Right lobe of liver (tissue), 6 donors: ENCODE results near the gene CENPM. TPM values are rescaled to one million over a fixed set of nuclear protein-coding genes. Genes with fewer than 3 reads are reported as not detected.
A peak's percentile ranks its signal among the peaks of the same experiment; 100 is the strongest.

Experiments used
- ATAC-seq, 4 donors: fragments of 200-7000 bp; cut with Tn5 transposase; one replicate each; pipeline ENCODE4 v1.9.1; 2020; ENCODE audit warnings: mild to moderate bottlenecking in 4 of 4, moderate library complexity in 4 of 4
- DNase-seq, 3 donors: peaks; one replicate each; pipeline ENCODE4 v3.0.0-alpha.2; 2020
- H3K27ac ChIP-seq, 3 donors: fragments of 200-600 bp; one replicate each; pipeline ENCODE4 v1.8.0; 2022
- H3K27me3 ChIP-seq, 2 donors: fragments of 200-600 bp; one replicate each; pipeline ENCODE4 v1.8.0; 2022
- H3K36me3 ChIP-seq, 4 donors: fragments of 200-600 bp; sonication (generic) in 1 of 4; one replicate each; pipeline versions ENCODE4 v1.5.1 to v1.8.0; 2017 to 2022; ENCODE audit warnings: control low read depth in 1 of 4
- H3K4me1 ChIP-seq, 4 donors: fragments of 200-600 bp; sonication (generic) in 1 of 4; one replicate each; pipeline versions ENCODE4 v1.5.1 to v1.8.0; 2017 to 2022; ENCODE audit warnings: control low read depth in 1 of 4
- H3K4me3 ChIP-seq, 3 donors: fragments of 200-600 bp; one replicate each; pipeline ENCODE4 v1.8.0; 2022
- H3K9me3 ChIP-seq, 4 donors: fragments of 200-600 bp; sonication (generic) in 1 of 4; one replicate each; pipeline versions ENCODE4 v1.5.1 to v1.8.0; 2017 to 2022; ENCODE audit warnings: control low read depth in 1 of 4
- POLR2A ChIP-seq: fragments of 450-650 bp; IDR thresholded peaks from one replicate; pipeline ENCODE4 v1.6.1; 2017; ENCODE audit warnings: antibody characterized with exemption, mild to moderate bottlenecking
- WGBS: methylation state at CpG from one replicate; pipeline ENCODE4 v1.1.6; 2018; ENCODE audit warnings: low coverage, low lambda C conversion rate; ENCODE audit not compliant: insufficient coverage; ENCODE audit errors: missing lambda C conversion rate; 5-methylcytosine and 5-hydroxymethylcytosine counted together
- intact Hi-C, 2 donors: fragments of 100-400 bp; cut with DNase I; formaldehyde crosslinking; loops; one replicate each; pipeline versions ENCODE4 v1.11.2 to v1.14.1; 2022
- total RNA-seq, 6 experiments: library from RNA; depleted of rRNA in 2 of 6; stranded (reverse); fragments of >200 nt in 2 of 6; fragmentation: NEBNext Ultra II Directional in 3 of 6; extraction: Animal tissue kit (Norgen Biotek cat#: 25700) in 3 of 6; gene quantifications; one replicate each; pipeline versions ENCODE4 v1.1.0 to v1.2.4, GENCODE V29; 2016 to 2023
- TF ChIP-seq, protein P1 (sequence below), 4 donors: fragments of 200-600 bp in 3 of 4; fragments of 450-650 bp in 1 of 4; IDR thresholded peaks; one replicate each; pipeline versions ENCODE4 v1.5.1 to v1.8.0; 2016 to 2022; ENCODE audit warnings: antibody characterized with exemption in 4 of 4, mild to moderate bottlenecking in 2 of 4
- donor health status: DM: no; HTN: yes; CAD: no.
- donor health status: DM: no; HTN: no; CAD: no.
- donor health status: DM: no; HTN: no; CAD: no.
- donor health status: DM: no; HTN: yes; CAD: no.
- donor health status: DM: no; HTN: yes; CAD: no.

The CENPM gene
- total RNA-seq, 6 experiments from 2014 or later = 0.29 to 3.7 (median 1.8) TPM; not detected in 2

DNA sequence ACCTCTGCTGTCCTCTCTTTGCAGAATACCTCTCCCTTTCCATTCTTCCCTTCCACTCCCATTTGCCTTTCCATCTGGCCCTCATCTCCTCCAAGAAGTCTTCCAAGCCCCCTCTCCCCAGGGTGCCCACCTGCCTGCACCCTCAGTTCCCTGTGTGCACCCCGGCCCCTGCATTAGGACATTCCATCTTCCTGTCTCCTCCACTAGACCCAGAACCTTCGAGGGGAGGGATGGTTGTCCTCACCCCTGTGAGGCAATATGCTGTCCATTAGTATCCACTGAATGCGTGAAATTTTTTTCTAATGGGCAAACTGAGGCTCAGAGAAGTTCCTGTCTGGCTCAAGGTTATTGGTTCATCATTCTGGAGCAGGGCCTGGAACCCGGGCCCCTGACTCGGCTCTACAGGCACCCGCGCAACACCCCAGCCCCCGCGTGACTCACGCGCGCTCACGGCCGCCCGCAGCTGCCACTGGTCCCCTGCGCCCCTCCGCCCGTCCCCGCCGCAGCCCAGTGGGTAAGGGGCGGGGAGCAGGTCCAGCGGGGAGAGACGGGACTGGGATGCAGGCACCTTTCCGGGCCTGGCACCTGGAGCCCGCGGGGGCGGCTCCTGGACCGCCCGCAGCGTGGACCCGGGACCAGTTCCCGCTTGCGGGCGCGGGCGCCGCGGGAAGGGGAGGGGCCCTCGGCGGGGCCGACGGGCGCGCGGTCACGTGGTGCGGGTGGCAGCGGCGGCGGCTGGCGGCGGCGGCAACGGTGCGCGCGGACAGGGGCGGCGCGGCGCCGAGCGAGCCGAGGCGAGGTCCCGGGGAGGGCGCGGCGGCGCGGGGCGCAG lies 29.3 kb upstream of the CENPM start:
- DNase-seq (peak in 2 of 3 donors; percentile 53 to 59), ATAC-seq (peak; percentile 67 to 79 (median 72))
- intact Hi-C loops = no loop called here
- H3K4me3 ChIP-seq = peak overlapping the region; percentile 25 to 45 (median 34)
- H3K27me3 ChIP-seq = no peaks in the 10 kb centered on the region
- no peaks in the 10 kb centered on the region for H3K36me3 ChIP-seq
- H3K9me3 ChIP-seq = no peaks in the 10 kb centered on the region
- peaks cover 0 to 8% (median 2%) of the 10 kb centered on the region in 4 donors for H3K4me1 ChIP-seq
- H3K27ac ChIP-seq = no peak overlapping the region
- TF ChIP-seq, protein P1, sequence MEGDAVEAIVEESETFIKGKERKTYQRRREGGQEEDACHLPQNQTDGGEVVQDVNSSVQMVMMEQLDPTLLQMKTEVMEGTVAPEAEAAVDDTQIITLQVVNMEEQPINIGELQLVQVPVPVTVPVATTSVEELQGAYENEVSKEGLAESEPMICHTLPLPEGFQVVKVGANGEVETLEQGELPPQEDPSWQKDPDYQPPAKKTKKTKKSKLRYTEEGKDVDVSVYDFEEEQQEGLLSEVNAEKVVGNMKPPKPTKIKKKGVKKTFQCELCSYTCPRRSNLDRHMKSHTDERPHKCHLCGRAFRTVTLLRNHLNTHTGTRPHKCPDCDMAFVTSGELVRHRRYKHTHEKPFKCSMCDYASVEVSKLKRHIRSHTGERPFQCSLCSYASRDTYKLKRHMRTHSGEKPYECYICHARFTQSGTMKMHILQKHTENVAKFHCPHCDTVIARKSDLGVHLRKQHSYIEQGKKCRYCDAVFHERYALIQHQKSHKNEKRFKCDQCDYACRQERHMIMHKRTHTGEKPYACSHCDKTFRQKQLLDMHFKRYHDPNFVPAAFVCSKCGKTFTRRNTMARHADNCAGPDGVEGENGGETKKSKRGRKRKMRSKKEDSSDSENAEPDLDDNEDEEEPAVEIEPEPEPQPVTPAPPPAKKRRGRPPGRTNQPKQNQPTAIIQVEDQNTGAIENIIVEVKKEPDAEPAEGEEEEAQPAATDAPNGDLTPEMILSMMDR (IDR thresholded peaks at IDR 0.05) = no peak
- TF ChIP-seq POLR2A = no peak
- 12% methylated on average over 13 of the region's 72 CpGs for WGBS

DNA sequence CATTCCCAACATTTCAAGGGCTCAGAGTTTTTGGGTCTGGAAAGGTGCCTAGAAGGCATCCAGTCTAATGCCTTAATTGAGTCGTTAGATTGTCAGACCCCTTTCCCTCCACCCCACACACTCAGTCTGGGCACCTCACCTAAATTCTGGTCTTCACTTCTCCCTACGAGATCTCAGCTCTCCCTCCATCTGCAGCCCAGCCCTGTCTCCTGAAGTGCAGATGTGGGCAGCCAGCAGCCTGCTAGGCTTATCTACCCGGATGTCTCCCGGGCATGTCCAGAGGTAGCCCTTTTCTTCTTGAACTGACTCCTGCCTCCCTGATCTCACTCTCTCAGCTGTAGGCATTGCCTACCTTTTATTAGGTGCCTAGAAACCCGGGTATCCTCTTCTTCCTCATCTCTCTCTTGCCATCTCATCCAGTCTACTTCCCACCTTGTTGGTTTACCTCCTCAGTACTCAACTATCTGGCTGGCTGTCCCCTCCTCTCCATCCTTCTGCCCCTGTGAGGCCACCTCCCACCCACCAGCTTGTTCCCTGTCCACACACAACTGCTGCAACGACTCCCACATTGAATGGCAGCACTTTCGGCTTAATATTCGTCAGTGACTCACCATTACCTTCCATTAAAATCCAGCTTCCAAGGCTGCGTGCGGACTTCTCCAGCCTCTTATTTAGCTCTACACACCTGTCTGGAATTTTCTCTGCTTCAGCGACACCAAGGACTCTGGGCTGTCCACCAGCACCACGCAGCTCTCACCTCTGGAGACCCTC lies 28.5 kb upstream of the CENPM start:
- no peaks in the 10 kb centered on the region for H3K9me3 ChIP-seq
- ATAC-seq = no peak
- WGBS = 49% methylated on average over 8 of the region's 12 CpGs
- H3K4me1 ChIP-seq = peaks cover 0 to 8% (median 2%) of the 10 kb centered on the region in 4 donors
- H3K36me3 ChIP-seq = no peaks in the 10 kb centered on the region
- TF ChIP-seq, protein P1 (IDR thresholded peaks at IDR 0.05) = no peak
- TF ChIP-seq POLR2A = no peak
- H3K4me3 ChIP-seq = no peak overlapping the region
- H3K27ac ChIP-seq = no peak overlapping the region
- intact Hi-C loops = no loop called here
- H3K27me3 ChIP-seq = no peaks in the 10 kb centered on the region
- DNase-seq = no peak

DNA sequence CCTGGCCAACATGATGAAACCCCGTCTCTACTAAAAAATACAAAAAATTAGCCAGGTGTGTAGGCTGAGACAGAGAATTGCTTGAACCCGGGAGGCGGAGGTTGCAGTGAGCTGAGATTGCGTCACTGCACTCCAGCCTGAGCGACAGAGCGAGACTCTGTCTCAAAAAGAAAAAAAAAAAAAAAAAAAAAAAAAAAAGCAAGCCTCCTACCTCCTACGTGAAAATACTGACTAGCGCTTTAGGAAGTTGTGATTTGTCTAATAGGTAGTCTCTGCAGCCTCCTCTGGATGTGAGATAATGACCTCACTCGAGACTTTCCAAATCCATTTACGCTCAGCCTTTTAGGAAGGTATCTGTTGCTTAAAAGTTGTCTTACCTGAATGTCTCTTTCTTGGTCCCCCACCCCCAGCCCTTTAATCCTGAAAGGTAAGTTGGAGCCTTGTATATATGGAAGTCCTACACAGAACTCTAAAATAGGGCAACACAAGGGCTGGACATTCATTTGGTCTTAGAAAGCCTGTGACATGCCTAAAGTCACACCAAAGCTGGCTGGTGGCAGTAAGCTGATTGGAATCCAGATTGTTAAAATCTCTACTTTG lies 27.8 kb upstream of the CENPM start:
- WGBS = 37% methylated on average over 10 of the region's 10 CpGs
- no peak for ATAC-seq
- H3K27me3 ChIP-seq = no peaks in the 10 kb centered on the region
- intact Hi-C loops = no loop called here
- H3K9me3 ChIP-seq = no peaks in the 10 kb centered on the region
- TF ChIP-seq POLR2A = no peak
- TF ChIP-seq, protein P1 (IDR thresholded peaks at IDR 0.05) = no peak
- H3K36me3 ChIP-seq = no peaks in the 10 kb centered on the region
- peaks cover 0 to 8% (median 2%) of the 10 kb centered on the region in 4 donors for H3K4me1 ChIP-seq
- DNase-seq = no peak
- H3K4me3 ChIP-seq = no peak overlapping the region
- H3K27ac ChIP-seq = no peak overlapping the region

DNA sequence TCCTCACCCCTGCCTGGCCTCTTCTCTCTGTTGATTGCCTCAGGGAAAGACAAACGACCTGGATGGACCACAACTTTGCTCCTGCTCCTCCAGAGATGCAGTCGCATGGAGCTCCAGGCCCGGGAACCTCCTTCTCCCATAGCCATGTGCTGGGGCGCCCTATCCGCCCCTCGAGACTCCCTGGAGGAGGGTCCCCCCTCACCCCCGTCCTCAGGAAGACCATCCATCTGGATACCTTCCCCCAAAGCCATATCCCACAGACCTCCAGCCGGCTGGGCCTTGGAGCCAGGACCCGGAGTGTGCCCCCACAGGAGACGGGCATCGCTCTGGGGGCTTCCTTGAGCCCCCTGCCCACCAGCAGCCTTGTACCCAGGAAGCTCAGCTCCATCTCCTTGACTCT lies 24.5 kb upstream of the CENPM start:
- no peak for ATAC-seq
- Histone ChIP-seq H3K27me3 (no peaks in the 10 kb centered on the region), H3K36me3 (no peaks in the 10 kb centered on the region), H3K4me1 (peaks cover 0 to 3% (median 1%) of the 10 kb centered on the region in 4 donors), H3K4me3 (no peak overlapping the region), H3K9me3 (no peaks in the 10 kb centered on the region), H3K27ac (no peak overlapping the region)
- intact Hi-C loops = no loop called here
- TF ChIP-seq POLR2A = no peak
- TF ChIP-seq, protein P1 (IDR thresholded peaks at IDR 0.05) = no peak
- DNase-seq = no peak
- WGBS = no CpG with 5 or more reads among the region's 11 CpGs
